ENCODE measurements around the gene AMBN. TPM values are rescaled to one million over a fixed set of nuclear protein-coding genes. Genes with fewer than 3 reads are reported as not detected.

The AMBN gene
- polyA plus RNA-seq, 1 donor (not counting 4 experiments of a cell fraction or from before 2014, with no cell fraction given): not detected

DNA sequence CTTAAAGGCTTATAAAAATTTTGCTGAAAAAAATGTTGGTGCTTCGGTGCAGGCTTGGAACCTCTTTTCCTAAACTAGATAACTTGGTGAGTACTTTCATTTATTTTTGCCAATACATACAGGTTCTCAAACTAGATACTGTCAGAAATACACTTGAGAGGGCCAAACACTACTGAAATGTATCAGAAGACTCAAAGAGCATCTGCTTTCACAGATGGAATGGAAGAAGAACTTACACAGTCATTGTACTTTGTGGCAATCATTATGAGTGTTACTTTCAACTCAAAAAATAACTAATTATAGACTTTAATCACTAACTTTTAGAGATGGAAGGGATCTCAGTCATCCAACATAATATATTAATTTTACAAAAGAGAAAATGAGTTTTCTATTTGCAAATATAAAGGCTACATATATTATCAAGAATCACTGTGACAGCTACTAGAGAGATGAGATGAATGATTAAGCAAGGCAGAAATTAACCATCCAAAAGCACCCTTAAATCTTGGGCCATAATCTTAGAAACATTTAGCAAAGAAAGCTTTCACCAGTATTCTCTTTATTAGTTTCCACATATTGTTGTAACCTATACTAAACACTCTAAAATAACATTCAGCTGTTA, 37.5 kb downstream of the AMBN start:
- no peak overlapping the region for H2AFZ ChIP-seq (ENCODE audit: control insufficient read depth, low read length)
- dilution Hi-C loops (cut with MboI; ENCODE audit: extremely low pct_ligation_motif_present, low sequenced_read_pairs): no loop called here

DNA sequence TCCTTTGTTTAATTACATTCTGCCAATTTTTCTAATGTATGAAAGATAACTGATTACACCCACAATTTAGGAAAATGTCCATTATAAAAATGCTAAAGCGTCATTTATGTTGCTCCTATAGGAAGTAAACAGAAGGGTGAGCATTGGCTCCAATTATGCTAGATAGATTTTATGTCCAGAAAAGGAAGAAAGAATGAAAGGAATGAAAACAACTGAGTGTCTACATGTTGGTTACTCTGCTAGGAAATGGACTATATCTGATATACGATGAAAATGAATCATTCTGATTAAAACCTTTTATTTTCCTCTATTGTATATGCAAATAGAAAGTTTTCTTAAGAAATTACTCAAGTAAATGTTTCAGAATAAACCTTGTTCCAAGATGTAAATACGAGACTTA, 38.1 kb downstream of the AMBN start:
- DNase-seq (ENCODE audit: low read depth, low spot score) (no peak), FAIRE-seq (no peak)
- no peaks in the 10 kb centered on the region for H3K36me3 ChIP-seq (ENCODE audit: control insufficient read depth in 2 of 2, extremely low read depth in 1 of 2, insufficient read depth in 2 of 2, low read length in 2 of 2)
- H3K79me2 ChIP-seq (ENCODE audit: control insufficient read depth, insufficient read depth, low read length): no peaks in the 10 kb centered on the region
- H3K27ac ChIP-seq (ENCODE audit: control insufficient read depth, insufficient read depth, low read length): no peak overlapping the region
- no peak for TF ChIP-seq EZH2 (IDR thresholded peaks at IDR 0.05; ENCODE audit: low read length)
- TF ChIP-seq, protein P1, sequence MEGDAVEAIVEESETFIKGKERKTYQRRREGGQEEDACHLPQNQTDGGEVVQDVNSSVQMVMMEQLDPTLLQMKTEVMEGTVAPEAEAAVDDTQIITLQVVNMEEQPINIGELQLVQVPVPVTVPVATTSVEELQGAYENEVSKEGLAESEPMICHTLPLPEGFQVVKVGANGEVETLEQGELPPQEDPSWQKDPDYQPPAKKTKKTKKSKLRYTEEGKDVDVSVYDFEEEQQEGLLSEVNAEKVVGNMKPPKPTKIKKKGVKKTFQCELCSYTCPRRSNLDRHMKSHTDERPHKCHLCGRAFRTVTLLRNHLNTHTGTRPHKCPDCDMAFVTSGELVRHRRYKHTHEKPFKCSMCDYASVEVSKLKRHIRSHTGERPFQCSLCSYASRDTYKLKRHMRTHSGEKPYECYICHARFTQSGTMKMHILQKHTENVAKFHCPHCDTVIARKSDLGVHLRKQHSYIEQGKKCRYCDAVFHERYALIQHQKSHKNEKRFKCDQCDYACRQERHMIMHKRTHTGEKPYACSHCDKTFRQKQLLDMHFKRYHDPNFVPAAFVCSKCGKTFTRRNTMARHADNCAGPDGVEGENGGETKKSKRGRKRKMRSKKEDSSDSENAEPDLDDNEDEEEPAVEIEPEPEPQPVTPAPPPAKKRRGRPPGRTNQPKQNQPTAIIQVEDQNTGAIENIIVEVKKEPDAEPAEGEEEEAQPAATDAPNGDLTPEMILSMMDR (optimal IDR thresholded peaks at IDR 0.05 in 1 of 3, IDR thresholded peaks at IDR 0.05 in 1 of 3, conservative IDR thresholded peaks at IDR 0.05 in 1 of 3; ENCODE audit: extremely low read depth in 1 of 3, insufficient read depth in 2 of 3, low read length in 3 of 3): no peak
- peaks cover 8% of the 10 kb centered on the region for H3K4me1 ChIP-seq (ENCODE audit: control insufficient read depth, extremely low read depth, insufficient read depth, low read length)
- dilution Hi-C loops (cut with MboI; ENCODE audit: extremely low pct_ligation_motif_present, low sequenced_read_pairs): no loop called here
- H3K9me1 ChIP-seq (ENCODE audit: control insufficient read depth, extremely low read depth, insufficient read depth, low read length): no peaks in the 10 kb centered on the region
- H4K20me1 ChIP-seq (ENCODE audit: control insufficient read depth, extremely low read depth, insufficient read depth, low read length): no peaks in the 10 kb centered on the region
- H3K9ac ChIP-seq (ENCODE audit: control insufficient read depth, extremely low read depth, insufficient read depth, low read length): no peak overlapping the region
- H3K9me3 ChIP-seq (ENCODE audit: control insufficient read depth, low read depth, low read length): no peaks in the 10 kb centered on the region
- no peaks in the 10 kb centered on the region for H3K27me3 ChIP-seq (ENCODE audit: control insufficient read depth, extremely low read depth, insufficient read depth, low read length)
- H3K4me2 ChIP-seq (ENCODE audit: control insufficient read depth, extremely low read depth, insufficient read depth, low read depth, low read length): no peak overlapping the region
- no peak overlapping the region for H3K4me3 ChIP-seq (ENCODE audit: control insufficient read depth in 2 of 3, extremely low read depth in 1 of 3, insufficient read depth in 2 of 3, low read depth in 1 of 3, low read length in 3 of 3)
- H2AFZ ChIP-seq (ENCODE audit: control insufficient read depth, low read length): no peak overlapping the region

More for the DNA sequence above, 37.5 kb downstream of the AMBN start:
- Histone ChIP-seq H3K4me3 (ENCODE audit: control insufficient read depth in 2 of 3, extremely low read depth in 1 of 3, insufficient read depth in 2 of 3, low read depth in 1 of 3, low read length in 3 of 3) (no peak overlapping the region), H3K27me3 (ENCODE audit: control insufficient read depth, extremely low read depth, insufficient read depth, low read length) (no peaks in the 10 kb centered on the region), H3K9me3 (ENCODE audit: control insufficient read depth, low read depth, low read length) (no peaks in the 10 kb centered on the region), H3K4me2 (ENCODE audit: control insufficient read depth, extremely low read depth, insufficient read depth, low read depth, low read length) (no peak overlapping the region), H3K36me3 (ENCODE audit: control insufficient read depth in 2 of 2, extremely low read depth in 1 of 2, insufficient read depth in 2 of 2, low read length in 2 of 2) (no peaks in the 10 kb centered on the region), H3K79me2 (ENCODE audit: control insufficient read depth, insufficient read depth, low read length) (no peaks in the 10 kb centered on the region), H3K9ac (ENCODE audit: control insufficient read depth, extremely low read depth, insufficient read depth, low read length) (no peak overlapping the region), H3K9me1 (ENCODE audit: control insufficient read depth, extremely low read depth, insufficient read depth, low read length) (no peaks in the 10 kb centered on the region), H4K20me1 (ENCODE audit: control insufficient read depth, extremely low read depth, insufficient read depth, low read length) (no peaks in the 10 kb centered on the region), H3K4me1 (ENCODE audit: control insufficient read depth, extremely low read depth, insufficient read depth, low read length) (peaks cover 8% of the 10 kb centered on the region), H3K27ac (ENCODE audit: control insufficient read depth, insufficient read depth, low read length) (no peak overlapping the region)
- no peak for FAIRE-seq
- TF ChIP-seq, protein P1 (optimal IDR thresholded peaks at IDR 0.05 in 1 of 3, IDR thresholded peaks at IDR 0.05 in 1 of 3, conservative IDR thresholded peaks at IDR 0.05 in 1 of 3; ENCODE audit: extremely low read depth in 1 of 3, insufficient read depth in 2 of 3, low read length in 3 of 3): no peak
- no peak for TF ChIP-seq EZH2 (IDR thresholded peaks at IDR 0.05; ENCODE audit: low read length)
- no peak for DNase-seq (ENCODE audit: low read depth, low spot score)
